ENCODE measurements around the gene PADI3. TPM values are rescaled to one million over a fixed set of nuclear protein-coding genes. Genes with fewer than 3 reads are reported as not detected.
"Not testable (repeated sequence)": the region's sequence is repeated elsewhere in the genome, so short reads cannot be mapped to it uniquely, and the experiment has no call there.

PADI3 gene
- polyA plus RNA-seq, 12 donors = 0.05 to 0.17 TPM; not detected in 10

GRCh38 chr1:17241011-17241779, 7.7 kb upstream of the PADI3 start:
- DNase-seq = not testable (repeated sequence)

DNA sequence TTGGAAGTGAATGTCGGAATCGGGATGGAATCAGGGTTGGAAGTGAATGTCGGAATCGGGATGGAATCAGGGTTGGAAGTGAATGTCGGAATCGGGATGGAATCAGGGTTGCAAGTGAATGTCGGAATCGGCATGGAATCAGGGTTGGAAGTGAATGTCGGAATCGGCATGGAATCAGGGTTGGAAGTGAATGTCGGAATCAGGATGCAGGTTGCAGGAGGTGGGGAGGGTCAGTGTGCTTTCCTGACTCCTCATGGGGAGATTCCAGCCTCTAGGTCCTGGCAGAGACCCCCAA, 7.2 kb upstream of the PADI3 start:
- not testable (repeated sequence) for DNase-seq

DNA sequence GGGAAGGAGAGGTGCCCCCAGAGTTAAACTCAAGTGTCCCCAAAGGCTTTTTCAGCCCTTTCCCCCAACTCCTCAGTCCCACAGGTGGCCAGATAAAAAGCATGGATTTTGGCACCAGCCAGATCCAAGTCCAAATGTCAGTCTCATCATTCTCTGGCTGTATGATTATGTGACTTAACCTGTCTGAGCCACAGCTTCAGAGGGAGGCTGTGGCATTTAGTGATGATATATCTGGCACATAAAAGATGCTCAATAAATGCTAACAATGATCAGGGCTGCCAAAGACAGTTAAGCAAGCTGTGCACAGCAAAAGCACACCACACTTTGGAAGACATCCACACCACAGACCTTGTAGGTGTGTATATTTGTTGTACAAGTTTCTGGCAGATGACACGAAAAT, 5.6 kb upstream of the PADI3 start:
- no peak for DNase-seq

- no peak for DNase-seq
Observed at GRCh38 chr1:17244821-17245740, 3.8 kb upstream of the PADI3 start.

- DNase-seq = no peak
Observed at GRCh38 chr1:17245816-17246325, 3.0 kb upstream of the PADI3 start.

DNA sequence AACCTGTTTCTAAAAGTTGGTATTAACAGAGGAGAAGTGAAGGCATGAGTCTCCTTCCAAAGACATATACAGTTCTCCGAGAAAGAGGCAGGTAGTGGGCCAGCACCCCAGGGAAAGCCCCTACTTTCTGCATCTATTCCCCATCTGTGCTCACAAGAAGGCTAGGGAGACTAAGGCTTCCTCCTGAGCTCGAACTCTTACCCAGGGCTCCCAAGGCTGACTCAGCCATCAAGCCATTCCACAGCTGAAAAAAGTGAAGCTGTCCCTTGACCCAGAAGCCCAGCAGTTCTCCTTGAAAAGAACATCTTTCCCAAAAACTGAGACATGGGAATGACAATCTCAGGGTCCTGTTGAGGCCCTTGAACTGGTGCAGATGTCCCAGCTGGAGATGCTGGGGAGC, 1.9 kb upstream of the PADI3 start:
- DNase-seq = no peak

GRCh38 chr1:17250601-17251000, 1.7 kb downstream of the PADI3 start:
- no peak for DNase-seq

DNA sequence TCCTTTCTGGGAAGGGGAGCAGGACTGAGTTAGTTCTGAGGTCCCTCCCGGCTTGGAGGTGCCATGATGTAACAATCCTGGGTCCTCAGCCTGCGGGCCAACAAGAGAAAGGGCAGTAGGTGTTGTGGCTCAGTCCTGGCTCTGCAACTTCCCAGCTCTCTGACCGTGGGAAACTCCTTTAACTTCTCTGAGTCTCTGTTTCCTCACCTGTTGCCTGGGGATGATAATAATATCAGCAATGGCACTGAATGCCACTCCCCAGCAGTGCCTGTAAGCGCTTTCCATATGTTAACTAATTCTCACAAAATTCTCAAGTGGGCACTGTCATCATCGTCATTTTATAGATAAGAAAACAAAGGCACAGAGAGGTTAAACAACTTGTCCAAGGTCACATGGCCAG, 2.3 kb downstream of the PADI3 start:
- DNase-seq = no peak

- no peak for DNase-seq
Observed at GRCh38 chr1:17251701-17252376, 2.9 kb downstream of the PADI3 start.

DNA sequence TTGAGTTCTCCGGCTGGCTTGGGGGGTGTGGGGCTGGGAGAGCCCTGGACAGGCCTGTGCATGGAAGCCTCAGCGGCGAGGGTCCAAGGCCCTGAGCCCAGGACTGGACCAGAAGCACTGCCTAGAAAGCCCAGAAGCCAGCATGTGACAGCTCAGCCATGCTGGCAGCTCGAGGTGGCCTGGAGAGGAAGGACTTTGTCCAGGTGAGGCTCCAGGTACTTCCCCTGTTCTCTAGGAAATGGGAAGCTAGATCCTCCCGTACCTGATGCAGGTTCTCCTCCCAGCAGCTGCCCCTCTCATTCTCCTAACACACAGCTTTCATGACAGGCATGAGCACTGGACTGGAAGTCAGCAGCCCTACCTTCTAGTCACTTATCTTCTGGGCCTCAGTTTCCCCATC, 6.4 kb downstream of the PADI3 start:
- DNase-seq = no peak

DNA sequence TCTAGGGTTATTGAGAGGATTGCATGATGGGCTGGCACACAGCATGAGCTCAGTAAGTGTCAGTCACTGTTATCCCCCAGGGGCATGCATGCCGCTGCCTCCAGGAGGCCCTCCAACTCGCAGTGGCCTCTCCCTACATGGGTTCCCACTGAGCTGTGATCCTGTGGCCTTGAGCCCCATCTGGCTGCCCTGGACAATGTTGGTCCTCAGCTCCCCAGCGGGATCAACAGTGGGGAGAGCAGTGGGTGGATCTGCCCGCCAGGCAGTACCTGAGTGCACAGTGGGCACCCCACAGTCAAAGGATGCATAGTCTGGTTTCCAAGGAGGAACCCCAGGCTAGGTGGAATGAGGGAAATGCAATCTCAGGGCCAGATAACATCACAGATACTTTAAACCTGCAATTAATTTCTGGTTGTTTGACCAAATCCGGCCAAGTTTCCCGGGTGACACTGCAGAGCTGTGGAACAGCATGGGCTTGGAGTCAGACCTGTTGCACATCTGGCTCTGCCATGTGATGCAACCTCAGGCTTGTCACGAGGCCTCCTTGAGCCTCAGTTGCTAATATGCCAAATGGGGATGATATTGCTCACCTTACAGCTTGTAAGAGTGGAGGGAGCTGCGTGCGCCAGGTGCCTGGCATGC, 9.3 kb downstream of the PADI3 start:
- no peak for DNase-seq

DNA sequence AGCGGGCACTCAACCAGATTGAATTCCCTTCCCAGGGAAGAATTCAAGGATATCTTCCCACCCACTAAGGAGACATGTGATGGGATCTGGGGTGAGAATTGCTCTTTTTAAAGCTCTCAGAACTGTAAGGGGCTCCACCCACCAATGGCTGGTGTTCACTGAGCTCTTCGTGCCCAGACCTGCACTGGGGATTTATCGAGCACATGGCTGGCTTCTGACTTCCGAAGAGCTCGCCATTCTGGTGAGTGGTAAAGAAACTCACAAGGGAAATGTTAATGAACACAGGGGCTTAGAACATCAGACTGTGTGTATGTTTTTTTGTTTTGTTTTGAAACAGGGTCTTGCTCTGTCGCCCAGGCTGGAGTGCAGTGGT, 9.8 kb downstream of the PADI3 start:
- DNase-seq = no peak

- DNase-seq = no peak
Observed at GRCh38 chr1:17259233-17259873, 10.5 kb downstream of the PADI3 start.

DNA sequence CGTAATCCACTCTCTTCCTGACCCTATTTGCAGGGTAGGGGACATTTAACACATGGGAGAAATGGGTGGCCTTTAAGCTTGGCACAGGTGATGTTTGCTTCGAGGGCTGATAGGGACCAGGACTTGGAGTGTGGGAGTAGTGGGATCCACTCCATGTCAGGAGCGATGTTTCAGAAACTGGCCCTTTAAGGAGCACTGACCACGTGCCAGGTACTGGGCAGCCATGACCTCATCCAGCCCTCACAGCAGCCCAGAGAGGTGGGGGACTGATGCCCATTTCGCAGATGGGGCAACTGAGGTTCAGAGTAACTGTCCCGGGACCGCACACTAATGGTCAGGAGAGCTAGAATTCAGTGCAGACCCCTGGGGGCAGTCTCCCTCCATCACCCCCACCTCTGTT, 11.4 kb downstream of the PADI3 start:
- no peak for DNase-seq

GRCh38 chr1:17260738-17261137, 11.8 kb downstream of the PADI3 start:
- no peak for DNase-seq

DNA sequence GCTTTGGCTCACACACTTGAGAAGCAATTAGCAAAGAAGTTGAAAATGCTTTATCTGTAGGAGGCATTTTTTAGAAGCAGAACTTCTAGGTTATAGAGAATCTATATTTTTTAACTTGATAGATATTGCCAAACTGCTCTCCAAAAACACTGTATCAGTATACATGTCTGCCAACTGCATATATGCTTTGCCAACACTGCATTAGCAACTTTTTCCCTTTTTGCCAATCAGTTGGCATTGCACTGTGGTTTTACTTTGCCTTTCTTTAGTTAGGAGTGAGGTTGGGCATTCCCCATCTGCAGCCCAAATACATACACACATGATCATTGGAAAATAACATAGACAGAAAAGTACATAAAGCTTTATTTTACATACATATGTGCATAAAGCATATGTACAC, 15.0 kb downstream of the PADI3 start:
- no peak for DNase-seq

- DNase-seq = no peak
Observed at GRCh38 chr1:17264470-17264869, 15.6 kb downstream of the PADI3 start.

DNA sequence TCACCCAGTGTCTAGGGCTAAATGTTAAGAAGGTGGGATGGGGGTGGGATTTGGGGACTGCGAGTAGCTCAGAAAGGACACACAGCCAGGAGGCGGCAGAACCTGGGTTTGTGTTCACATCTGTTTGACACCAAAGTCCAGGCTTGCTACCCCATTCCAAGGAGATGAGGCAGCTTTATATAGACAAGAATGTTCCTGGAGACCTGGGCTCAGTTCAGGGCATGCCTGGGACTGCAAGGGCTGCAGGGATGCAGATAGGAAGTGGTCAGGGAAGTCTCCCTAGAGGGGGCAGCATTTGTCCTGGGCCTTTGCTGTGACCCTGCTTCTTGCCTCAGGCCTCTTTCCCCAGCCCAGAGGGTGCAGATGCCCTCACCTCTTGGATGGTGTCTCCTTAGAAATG, 16.3 kb downstream of the PADI3 start:
- DNase-seq = no peak

DNA sequence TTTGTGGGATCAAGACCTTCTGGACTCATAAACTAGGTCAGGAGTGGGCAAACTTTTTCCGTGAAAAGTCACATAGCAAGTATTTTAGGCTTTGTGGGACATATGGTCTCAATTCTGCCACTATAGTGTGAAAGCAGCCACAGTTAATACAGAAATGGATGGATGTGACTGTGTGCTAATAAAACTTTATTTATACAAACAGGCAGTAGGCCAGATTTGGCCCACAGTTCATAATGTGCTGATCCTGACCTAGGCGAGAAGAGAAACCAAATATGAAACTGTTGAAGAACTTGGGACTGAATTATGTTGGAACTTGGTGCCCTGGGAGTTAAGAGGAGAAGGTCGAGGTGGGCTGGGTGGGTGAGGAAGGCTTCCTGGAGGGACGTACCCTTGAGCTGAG, 17.1 kb downstream of the PADI3 start:
- DNase-seq = no peak

- DNase-seq = no peak
Observed at GRCh38 chr1:17270891-17271765, 22.2 kb downstream of the PADI3 start.

DNA sequence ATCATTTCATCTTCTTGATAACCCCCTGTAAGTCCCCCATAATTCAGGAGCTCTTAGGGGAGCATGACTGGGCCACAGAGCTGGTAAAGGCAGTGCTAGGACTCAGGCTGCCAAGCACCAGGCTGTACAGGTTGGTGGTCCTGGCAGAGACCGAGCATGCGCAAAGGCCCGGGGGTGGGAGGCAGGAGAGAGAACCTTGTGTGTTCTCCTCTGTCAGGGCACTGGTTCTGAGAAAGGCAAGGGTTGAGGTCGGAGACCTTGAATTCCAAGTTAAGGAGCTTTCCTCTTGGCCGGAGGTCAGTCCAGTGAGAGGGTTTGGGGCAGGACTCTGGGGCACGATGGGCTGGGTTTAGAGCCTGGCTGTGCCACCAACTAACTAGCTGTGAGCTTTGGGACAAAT, 23.2 kb downstream of the PADI3 start:
- DNase-seq = no peak

Data from muscle of arm (tissue), 12 donors.